ENCODE results near the gene SLC25A30.
"Not testable (repeated sequence)": the region's sequence is repeated elsewhere in the genome, so short reads cannot be mapped to it uniquely, and the experiment has no call there.

Gene SLC25A30

DNA sequence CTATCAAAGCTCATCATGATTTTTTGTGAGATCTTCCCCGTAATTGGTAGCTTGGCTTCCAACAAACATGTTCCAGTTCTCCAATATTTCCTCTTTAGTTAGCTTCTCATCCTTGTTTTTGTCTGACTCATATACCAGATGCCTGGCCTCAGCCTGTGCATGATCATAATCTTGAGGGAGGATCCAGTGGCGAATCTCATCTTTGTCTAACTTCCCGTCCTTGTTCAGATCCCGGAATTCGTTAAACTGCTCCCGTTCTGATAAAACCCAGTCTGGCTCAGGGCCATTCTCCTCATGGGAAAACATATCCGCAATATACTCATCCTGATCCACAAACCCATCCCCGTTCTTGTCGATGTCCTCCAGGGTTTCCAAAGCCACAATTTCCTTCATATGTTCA lies 27.8 kb downstream of the SLC25A30 start:
- DNase-seq = not testable (repeated sequence)

- DNase-seq = no peak
Measured at GRCh38 chr13:45388664-45389063, 29.5 kb downstream of the SLC25A30 start.

GRCh38 chr13:45386892-45387575 lies 31.1 kb downstream of the SLC25A30 start:
- DNase-seq = not testable (repeated sequence)

DNA sequence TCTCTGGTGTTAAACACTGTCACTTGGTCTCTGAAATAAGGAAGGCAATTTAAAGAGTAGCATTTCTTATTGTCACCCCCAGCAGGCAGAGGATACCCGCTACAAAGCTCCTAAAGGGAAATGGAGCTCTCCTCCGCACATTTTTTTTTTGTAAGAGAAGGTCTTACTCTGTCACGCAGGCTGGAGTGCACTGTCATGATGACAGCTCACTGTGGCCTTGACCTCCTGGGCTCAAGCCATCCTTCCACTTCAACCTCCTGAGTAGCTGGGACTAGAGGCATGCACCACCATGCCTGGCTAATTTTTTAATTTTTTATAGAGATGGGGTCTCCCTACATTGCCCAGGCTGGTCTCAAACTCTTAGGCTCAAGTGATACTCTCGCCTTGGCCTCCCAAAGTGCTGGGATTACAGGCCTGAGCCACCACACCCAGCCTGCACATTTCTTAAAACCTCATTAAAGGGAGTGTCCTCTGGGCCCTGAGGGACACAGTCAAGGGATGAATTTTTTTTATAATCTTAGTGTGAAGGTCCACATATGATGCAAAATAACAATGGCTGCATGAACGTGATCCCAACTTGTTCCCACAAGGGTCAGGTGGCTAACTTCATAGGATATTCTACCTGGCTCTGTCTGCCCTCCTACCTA lies 32.1 kb downstream of the SLC25A30 start:
- no peak for DNase-seq

DNA sequence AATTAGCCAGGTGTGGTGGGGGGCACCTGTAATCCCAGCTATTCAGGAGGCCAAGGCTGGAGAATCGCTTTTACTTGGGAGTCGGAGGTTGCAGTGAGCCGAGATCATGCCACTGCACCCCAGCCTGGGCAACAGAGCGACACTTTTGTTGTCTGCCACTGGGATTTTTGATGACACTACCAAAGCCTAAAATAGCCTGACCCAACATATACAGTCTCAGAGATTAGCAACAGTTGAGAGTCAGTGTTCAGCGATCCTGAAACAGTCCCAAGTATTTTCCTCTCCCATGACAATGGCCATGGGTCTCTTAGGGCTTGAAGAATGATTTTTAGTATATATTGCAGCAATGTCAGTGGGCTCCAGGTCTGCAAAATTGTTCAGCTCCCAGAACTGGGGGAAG lies 32.9 kb downstream of the SLC25A30 start:
- no peak for DNase-seq

- DNase-seq = no peak
Measured at GRCh38 chr13:45384474-45385174, 33.5 kb downstream of the SLC25A30 start.

DNA sequence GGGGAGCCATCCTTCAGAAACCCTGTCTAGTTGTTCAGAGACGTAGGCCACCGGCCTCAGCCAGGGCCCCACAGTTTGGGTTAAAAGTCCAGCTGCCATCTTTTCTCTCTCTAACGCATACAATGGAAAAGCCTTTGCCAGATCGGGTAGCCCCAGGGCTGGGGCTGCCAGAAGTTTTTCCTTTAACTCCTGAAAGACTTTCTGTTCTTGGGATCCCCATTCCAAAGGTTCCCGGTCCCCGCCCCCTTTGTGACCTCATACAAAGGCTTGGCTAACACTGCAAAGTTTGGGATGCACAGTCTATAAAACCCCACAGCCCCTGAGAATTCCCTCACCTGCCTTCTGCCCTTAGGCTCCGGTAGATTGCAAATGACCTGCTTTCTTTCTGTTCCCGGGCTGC lies 35.4 kb downstream of the SLC25A30 start:
- not testable (repeated sequence) for DNase-seq

GRCh38 chr13:45381196-45381595 lies 37.0 kb downstream of the SLC25A30 start:
- no peak for DNase-seq

- DNase-seq = not testable (repeated sequence)
Measured at GRCh38 chr13:45380708-45381107, 37.5 kb downstream of the SLC25A30 start.

DNA sequence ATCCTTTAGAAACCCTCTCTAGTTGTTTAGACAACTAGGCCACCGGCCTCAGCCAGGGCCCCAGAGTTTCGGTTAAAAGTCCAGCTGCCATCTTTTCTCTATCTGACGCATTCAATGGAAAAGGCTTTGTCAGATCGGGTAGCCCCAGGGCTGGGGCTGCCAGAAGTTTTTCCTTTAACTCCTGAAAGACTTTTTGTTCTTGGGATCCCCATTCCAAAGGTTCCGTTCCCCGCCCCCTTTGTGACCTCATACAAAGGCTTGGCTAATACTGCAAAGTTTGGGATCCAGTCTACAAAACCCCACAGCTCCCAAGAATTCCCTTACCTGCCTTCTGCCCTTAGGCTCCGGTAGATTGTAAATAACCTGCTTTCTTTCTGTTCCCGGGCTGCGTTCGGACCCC lies 38.7 kb downstream of the SLC25A30 start:
- DNase-seq = not testable (repeated sequence)

DNA sequence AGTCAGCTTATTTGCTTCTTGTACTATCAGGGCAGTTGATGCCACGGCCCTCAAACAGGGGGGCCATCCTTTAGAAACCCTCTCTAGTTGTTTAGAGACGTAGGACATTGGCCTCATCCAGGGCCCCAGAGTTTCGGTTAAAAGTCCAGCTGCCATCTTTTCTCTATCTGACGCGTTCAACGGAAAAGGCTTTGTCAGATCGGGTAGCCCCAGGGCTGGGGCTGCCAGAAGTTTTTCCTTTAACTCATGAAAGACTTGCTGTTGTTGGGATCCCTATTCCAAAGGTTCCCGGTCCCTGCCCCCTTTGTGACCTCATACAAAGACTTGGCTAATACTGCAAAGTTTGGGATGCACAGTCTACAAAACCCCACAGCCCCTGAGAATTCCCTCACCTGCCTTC lies 39.4 kb downstream of the SLC25A30 start:
- DNase-seq = not testable (repeated sequence)

DNA sequence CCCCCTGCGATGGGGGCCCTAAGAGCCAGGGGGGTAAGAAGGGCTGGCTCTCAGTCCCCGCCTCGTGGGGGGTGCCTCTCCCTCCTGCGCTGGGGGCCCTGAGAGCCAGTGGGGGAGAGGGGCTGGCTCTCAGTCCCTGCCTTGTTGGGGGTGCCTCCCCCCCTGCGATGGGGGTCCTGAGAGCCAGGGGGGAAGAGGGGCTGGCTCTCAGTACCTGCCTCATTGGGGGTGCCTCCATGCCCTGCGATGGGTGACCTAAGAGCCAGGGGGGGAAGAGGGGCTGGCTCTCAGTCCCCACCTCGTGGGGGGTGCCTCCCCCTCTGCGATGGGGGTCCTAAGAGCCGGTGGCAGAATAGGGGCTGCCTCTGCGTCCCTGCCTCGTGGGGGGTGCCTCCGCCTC lies 40.9 kb downstream of the SLC25A30 start:
- not testable (repeated sequence) for DNase-seq

DNA sequence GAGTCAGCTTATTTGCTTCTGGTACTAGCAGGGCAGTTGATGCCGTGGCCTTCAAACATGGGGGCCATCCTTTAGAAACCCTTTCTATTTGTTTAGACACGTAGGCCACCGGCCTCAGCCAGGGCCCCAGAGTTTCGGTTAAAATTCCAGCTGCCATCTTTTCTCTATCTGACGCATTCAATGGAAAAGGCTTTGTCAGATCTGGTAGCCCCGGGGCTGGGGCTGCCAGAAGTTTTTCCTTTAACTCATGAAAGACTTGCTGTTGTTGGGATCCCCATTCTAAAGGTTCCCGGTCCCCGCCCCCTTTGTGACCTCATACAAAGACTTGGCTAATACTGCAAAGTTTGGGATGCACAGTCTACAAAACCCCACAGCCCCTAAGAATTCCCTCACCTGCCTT lies 41.5 kb downstream of the SLC25A30 start:
- DNase-seq = not testable (repeated sequence)

DNA sequence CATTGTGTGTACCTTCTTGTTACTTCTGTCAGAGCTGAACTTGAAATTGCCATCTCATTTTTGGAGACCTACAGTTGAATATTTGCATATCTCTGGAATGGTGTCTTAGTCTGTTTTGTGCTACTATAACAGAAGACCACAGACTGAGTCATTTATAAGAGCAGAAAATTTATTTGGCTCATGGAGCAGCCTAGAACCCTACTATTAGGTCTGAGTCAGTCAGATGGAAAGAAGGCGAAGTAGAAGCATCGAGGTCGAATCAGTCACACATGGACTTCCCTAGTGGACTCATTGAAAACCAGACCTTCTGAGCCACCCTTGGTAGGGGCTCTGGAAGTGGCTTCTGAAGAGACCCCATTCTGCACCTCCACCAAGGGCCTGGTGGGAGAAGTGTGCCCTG lies 43.3 kb downstream of the SLC25A30 start:
- DNase-seq = no peak

GRCh38 chr13:45373162-45373547 lies 45.0 kb downstream of the SLC25A30 start:
- DNase-seq = no peak

- no peak for DNase-seq
Measured at GRCh38 chr13:45372189-45373161, 45.7 kb downstream of the SLC25A30 start.

- peak; percentile 45 for DNase-seq
Measured at GRCh38 chr13:45370922-45371406, 47.2 kb downstream of the SLC25A30 start.

DNA sequence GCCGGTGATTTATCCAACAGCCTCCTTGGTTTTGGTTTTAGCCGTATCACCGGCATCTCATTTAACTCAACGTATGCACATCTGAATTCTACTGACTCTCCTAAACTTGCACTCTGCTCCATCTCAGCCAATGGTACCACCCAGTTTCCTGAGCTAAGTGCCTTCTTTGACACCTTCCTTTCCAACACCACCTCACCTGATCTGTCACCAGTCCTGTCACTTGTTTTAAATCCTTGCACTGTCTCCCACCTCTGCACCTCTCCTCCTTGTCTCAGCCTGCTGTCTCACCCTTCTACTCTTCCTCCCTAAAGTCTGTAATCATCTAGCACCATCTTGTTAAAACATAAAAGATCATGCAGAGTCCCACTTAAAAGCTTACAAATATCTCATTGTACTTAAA lies 49.1 kb downstream of the SLC25A30 start:
- DNase-seq = no peak

DNA sequence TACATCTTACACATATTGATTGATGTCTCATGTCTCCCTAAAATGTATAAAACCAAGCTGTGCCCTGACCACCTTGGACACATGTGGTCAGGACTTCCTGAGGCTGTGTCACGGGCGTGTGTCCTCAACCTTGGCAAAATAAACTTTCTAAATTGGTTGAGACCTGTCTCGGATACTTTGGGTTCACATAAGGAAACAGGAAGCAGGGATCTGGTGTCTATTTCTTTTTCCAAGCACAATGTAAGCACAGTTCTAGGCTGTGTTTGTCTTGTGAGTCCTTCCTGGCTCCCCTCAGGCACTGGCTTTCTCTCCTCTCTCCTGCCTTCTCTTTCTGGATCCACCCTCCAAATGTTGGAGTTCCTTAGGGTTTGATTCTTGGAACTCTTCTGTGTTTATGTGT lies 49.6 kb downstream of the SLC25A30 start:
- no peak for DNase-seq

GRCh38 chr13:45368005-45368404 lies 50.2 kb downstream of the SLC25A30 start:
- no peak for DNase-seq

DNA sequence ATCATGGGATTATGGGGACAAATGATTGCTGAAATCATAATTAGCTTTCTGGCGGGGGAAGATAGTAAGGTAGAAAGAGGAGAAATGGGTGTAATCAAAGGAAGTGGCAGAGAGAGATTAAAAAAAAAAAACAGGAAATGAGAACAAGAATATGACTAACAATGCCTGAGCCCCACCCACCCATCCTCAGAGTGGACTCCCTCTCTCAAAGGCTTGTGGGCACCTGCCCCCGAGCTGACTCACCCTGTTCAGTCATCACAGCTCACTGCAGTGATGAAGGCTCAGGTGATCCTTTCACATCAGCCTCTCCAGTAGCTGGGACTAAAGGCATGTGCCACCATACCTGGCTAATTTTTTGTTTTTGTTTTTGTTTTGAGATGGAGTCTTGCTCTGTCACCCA lies 50.8 kb downstream of the SLC25A30 start:
- DNase-seq = peak; percentile 81

DNA sequence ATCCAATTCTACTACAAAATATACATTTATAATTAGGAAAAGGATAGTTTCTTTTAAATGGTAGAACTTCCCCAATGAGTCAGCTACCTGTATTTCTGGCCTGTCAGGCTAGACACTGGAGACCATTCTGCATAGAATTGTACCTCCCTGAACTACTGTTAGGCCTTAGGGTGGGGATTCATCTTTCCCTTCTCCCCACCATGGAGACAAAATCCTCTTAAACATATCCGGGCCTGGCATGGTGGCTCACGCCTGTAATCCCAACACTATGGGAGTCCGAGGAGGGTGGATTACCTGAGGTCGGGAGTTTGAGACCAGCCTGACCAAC lies 52.7 kb downstream of the SLC25A30 start:
- no peak for DNase-seq
